HG03196 (cell line): Measurements from ENCODE around the gene CUBN.
"Not testable (repeated sequence)": the region's sequence is repeated elsewhere in the genome, so short reads cannot be mapped to it uniquely, and the experiment has no call there.

ENCODE experiments used
- ATAC-seq: cut with Tn5 transposase; IDR thresholded peaks from one replicate; pipeline ENCODE4 v1.9.1; 2021; ENCODE audit not compliant: unreplicated experiment

CUBN gene

DNA sequence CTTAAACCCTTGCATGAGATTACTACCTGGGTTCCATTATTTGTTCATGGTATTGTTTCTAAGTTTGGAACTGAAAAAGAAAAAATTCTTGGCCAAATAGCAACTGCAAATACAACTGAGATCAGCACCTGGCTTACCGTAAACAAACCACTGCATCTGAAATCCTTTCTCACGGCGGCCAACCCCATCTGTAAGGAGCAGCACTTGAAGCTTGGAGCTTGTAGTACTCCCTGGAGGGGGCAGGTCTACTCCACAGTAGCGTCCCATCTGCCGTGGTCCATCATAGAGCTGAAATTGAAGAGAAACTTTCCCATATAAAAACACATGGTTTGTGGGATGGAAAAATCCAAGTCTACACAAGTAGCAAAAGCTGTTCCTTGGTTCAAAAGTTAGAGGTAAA lies 109.9 kb downstream of the CUBN start:
- no peak for ATAC-seq

DNA sequence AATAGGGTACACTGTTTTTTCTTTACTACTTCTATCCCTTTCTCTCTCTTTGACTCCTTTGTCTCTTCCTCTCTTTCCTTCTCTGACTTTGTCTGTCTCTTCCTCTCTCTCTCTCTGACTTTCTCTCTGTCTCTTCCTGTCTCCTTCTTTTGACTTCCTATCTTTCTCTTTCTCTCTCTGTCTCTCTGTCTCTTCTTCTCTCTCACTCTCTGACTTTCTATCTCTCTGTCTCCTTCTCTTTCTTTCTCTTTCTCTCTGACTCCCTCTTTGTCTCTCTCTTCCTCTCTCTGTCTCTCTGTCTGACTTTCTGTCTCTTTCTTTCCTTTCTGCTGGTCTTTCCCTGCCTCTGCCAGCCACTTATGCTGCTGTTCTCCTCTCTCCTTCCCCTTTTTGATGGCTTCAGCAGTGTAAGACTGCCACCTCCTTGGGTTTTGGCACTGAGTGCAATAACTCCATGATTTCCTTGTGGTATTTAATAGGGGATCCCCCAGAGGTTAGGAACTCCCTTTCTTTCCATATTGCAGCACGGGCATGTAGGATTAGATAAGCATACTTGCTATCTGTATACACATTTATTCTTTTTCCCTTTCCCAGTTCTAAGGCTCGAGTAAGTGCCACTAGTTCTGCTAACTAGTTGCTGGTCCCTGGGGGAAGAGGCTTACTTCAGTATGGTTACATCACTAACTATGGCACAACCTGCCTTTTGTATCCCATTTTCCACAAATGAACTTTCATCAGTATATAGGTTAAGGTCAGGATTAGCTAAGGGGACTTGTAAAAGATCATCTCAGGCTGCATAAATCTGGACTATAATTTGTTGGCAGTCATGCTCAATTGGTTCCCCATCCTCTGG lies 116.3 kb downstream of the CUBN start:
- not testable (repeated sequence) for ATAC-seq

DNA sequence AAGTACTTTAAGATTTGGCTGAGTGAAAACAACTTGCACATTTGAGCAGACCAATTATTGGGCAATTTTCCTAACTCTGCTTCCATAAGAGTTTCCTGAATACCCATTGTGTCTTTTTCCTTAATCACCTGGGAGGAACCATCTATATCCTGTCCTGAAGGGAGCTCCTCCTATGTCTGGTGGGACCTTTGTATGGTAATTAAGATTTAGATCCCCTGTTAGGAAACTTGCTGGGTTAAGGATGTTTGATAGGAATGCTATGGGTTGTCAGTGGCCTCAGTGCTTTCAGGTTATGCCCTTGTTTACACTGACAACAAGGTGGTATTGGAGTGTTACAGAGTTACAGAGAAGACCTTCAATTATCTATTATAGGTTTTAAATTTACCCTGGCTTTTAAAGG lies 116.9 kb downstream of the CUBN start:
- not testable (repeated sequence) for ATAC-seq

DNA sequence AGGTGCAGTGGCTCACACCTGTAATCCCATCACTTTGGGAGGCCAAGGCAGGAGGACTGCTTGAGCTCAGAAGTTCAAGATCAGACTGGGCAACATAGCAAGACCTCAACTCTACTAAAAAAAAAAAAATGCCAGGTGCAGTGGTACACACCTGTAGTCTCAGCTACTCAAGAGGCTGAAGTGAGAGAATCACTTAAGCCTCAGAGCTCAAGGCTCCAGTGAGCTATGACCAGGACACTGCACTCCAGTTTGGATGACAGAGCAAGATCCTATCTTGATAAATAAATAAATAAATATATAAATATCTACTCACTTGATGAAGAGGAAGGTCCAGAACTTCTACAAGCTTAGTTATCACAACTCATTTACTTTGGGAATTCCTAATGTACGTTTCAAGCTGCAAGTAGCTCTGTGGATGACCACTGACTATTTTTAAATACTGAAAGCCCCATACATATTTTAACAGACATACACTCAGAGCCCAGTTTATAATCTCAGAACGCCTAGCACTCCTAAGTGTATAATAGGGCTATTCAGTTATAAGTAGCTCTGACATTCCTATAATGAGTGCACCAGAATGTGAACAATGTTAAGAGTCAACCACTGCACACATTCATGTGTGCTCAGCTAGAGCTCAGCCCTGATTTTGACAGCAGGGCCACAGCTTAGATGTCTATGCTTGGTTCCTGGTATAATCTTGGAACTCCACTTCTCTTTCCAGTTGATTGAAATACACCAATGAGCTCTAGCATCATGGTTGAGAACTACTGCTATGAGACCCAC lies 119.1 kb downstream of the CUBN start:
- ATAC-seq: no peak

DNA sequence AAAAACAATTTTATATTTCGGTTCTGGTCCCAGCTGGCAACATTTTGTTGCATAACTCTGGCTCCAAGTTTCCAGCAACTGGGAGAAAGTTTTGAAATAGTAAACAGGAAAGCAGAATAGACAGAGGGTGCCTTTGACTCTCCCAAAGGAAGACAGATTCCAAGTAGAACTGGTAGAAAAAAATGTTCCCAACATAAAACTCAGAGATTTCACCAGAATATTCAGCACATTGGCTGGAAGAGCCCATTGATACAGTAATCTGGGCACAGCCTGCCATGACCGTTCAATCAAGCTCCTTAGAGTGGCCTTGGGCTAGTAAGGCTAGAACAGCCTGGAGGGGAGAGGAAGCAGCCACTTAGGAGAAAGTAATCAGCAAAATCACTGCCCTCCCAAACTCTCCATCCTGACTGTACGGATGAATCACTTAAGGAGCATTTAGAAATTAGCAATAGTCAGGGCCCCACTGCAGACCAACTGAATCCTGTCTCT lies 120.4 kb downstream of the CUBN start:
- ATAC-seq: no peak

DNA sequence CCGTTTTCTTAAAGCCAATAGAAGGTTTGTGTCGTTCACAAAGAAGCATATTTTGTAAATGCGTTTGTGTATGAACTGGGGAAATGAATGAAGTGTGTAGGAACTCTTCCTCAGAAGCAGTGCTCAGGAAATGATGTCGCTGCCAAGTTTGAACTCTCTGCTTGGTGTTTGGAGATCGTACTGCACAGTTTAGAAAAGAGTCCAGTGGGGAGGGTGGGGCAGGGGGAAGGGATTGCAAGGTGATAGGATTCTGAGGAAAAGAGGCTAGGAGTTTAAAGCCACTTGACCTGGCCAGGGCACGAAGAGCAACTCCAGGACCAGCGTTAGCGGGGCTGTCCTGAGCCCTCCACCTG lies 122.2 kb downstream of the CUBN start:
- no peak for ATAC-seq

DNA sequence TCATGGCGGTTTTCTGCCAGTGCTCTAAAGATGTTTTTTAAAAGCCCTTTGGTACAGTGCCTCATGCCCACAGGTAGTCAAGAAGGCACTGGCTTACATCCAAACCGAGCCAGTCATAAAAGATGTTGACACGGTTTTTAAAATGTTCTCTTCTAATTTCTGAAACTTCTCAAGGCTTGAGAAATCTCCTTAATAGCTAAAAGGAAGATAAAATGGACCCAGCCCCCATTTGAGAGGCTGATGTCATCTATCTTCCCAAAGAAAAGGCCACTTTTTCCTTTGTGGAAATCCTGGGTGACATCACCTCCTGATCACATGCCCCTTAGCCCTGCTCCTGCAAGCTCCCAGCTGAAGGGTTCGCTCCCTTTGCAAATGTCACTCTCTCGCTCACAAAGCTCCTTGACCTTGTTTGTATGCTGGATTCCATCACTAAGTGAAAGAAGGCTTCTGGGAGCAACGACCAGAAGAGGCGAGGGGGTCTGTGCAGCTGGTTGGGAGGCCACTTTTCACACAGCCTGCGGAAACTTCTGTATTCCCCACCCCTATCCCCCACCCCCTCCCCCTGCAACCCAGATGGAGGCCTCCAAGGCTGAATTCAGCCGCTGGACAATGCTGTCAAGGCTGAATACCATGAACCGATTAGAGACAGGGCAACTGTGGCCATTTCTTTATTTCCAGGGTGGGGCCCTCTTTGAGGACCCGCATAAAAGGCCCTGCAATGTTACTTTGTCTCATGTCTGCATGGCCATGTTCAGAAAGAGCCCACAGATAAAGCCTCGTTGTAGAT lies 122.8 kb downstream of the CUBN start:
- ATAC-seq: no peak

DNA sequence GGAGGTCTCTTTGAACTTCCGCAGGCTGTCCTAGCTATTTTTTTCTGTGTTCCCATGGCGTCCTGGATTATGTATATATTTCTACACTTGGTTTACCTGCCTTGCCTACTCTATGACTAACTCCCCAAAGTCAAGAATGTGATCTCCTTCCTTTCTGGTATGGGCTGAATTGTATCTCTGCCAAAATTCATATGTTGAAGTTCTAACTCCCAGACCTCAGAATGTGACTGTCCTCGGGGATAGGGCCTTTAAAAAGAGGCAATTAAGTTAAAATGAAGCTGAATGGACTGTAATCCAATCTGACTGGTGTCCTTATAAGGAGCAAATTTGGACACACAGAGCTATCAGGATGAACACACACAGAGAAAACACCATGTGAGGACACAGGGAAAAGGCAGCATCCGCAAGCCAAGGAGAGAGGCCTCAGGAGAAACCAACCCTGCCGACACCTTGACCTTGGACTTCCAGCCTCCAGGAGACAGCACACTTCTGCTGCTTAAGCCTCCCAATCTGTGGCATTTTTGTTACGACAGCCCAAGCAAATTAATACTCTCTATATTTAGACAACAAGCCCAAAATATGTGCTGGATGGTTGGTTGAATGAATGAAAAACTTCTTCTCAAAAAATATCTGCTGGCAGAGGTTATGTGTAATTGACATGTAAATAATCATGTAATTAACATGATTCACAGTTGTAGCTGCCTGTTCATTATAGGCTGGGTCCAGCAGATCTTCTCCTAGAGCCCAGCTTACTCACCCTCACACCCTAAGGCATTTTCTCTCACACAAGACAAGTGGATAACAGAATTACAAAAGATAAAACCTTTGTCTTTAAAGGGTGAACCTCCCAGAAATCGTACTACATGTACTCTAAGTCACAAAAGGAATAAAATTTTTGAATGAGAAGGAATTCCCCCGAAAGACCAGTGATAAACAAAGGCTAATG lies 123.7 kb downstream of the CUBN start:
- ATAC-seq: no peak

DNA sequence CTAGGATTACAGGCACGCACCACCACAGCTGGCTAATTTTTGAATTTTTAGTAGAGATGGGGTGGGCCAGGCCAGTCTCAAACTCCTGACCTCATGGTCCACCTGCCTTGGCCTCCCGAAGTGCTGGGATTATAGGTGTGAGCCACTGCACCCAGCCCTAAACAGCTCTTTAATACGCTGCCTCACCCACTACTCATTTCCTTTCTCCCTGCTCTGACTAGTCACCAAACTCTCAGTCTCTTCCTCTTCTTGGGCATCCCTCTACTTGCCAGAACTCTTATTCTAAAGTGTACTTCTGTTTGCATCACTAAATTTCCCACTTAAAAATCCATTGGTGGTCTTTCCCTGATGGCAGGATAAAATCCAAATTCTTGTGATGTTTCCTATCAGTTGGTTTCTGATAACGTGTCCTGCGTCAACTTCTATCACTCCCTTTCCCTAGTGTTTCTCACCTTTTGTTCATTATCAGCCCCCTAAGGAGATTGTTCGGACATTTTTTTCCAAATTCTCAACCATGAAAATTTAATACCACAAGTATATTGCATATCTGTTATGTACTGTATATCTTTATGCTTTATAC lies 124.7 kb downstream of the CUBN start:
- ATAC-seq: no peak

DNA sequence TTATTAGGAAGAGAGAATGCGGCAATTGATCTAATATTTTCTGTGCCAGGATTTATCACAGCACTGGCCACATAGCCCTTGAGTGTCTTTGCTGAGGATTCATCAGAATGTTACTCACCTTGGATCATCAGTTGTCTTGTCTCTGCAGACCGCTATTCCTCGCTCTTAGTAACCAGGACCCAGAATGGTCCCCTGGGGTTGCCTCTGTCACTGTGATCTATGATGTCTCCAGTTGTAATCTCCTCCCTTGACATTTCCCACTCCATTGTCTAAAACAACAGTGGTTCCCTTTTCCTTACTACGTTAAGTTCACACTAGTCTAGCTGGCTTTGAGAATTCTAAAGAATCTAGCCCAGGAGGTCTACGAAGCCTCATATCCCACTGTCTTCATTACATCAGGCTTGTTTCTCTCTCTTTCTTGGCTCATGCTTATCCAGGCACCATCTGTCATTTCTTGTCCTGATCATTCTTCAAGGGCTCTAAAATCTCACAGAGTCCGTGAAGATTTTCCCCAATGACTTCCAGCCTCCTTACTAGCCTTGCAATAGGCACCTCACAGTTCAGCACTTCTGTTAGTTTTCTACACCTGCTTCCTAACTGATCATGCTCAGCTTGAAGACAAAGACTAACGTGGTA lies 125.8 kb downstream of the CUBN start:
- no peak for ATAC-seq

DNA sequence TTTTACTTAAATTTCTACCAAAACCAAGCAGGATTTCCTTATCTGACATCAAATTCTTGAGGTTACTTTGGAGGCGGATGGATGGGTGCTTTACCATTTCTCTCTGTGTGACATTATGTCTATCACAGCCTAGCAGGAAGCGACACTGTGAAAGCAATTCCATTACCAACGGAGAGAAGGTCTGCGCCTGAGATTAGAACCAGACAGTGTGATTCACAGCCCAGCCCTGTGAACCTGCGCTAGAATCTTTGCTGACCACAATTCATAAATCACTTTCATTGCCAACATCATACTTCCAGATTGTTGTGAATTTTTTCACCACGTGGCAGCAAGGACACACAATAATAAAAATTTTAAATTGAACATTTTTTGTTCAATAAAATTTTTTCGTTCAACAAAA lies 126.5 kb downstream of the CUBN start:
- no peak for ATAC-seq

DNA sequence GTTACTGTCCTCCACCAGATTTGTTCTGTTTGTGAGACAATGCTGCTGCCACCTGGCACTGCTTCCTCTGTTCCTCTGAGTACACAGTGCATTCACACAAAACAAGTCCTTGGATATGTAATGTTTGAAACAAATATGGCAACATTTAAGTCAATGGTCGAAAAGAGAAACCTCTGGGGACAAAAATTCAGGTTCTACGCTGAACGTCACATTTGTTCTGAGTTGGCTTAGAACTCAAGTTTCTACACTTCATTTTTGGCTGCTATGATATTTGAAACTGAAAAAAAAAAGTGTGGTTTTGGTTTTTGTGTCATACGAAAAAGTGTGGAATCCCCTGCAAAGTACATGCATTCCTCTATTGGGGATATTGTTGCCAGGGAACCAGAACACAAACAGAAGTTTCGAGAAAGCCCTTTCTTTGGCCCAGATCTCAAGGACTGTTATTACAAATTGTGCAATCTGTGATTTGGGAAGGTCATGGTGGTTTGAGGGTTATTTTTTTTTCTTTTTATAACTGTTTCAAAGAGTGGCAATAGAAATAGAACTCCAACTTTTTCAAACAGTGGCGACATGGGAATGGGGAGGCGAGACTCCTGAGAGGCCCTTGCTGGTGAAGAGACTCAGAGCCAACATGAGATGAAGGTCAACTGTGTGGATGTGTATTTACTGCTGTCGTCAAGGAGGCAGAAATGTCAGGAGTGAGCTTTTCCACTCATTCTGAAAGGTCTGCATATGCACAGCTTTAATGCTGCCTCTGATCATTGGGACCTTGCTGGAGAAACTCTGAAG lies 127.5 kb downstream of the CUBN start:
- ATAC-seq: peak; percentile 64

DNA sequence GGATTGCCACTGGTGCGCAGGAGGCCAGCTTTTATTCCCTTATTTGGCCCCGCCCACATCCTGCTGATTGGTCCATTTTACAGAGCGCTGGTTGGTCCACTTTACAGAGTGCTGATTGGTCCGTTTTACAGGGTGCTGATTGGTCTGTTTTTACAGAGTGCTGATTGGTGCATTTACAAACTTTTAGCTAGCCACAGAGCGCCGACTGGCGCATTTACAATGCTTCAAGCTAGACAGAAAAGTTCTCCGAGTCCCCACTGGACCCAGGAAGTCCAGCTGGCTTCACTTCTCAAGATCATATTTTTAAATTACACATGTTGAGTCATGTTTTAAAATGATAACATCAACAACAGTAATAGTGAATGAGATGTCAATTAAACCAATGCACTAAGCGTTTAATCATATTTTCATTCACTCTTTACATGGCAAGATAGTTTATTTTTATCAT lies 128.3 kb downstream of the CUBN start:
- no peak for ATAC-seq

DNA sequence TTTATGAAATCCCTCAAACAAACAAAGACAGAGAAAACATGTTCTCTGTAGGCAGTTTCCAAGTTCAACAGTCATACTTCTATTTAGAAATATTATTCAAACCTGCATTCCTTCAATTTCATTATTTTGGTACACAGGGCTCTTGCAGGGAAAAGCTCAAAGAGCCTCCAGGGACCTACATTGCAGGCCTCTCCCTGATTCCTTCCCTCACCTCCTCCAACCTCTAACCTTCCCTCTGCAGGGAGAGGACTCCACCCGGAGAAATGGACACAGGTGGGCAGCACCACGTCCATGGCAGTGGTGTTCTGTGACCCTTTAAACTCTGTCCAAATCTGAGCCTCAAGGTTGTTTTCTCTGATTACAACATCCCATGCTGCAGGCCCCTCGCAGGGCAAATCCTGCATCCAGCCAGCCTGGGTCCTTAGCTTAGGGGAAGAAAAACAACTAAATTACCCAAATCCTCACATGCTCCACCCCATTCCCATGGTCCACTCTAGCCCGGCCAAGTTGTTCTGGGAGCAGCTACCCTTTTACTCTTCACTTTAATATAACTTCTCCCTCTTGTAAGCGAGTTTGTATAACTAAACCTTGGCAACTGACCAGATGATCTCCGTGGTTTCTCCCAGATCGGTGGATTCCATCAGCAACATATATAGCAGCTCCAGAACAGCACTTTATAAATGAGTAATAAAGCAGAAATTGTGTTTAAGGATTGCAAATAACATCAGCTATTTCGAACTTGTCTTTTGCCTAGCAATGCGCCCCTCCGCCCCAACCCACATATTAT lies 129.8 kb downstream of the CUBN start:
- no peak for ATAC-seq

DNA sequence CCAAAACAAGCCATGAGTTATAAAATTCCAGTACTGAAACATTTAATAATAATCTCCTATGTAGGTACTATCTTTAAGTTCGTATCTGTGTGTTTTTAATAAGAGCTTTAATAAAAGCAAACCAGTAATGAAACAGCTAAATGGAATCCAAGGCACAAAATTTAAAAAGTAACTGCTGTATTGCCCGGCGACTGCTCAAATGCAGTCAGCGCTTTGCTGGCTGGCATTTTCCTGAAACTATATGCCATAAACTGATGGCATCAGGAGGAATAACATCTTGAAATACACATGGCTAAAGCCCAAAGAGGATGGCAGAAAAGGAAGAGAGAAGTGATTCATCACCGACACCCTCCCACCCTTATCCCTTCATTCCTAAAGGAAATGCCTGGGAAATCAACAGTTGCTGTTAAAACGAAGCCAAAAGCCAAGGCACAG lies 133.1 kb downstream of the CUBN start:
- ATAC-seq: no peak

DNA sequence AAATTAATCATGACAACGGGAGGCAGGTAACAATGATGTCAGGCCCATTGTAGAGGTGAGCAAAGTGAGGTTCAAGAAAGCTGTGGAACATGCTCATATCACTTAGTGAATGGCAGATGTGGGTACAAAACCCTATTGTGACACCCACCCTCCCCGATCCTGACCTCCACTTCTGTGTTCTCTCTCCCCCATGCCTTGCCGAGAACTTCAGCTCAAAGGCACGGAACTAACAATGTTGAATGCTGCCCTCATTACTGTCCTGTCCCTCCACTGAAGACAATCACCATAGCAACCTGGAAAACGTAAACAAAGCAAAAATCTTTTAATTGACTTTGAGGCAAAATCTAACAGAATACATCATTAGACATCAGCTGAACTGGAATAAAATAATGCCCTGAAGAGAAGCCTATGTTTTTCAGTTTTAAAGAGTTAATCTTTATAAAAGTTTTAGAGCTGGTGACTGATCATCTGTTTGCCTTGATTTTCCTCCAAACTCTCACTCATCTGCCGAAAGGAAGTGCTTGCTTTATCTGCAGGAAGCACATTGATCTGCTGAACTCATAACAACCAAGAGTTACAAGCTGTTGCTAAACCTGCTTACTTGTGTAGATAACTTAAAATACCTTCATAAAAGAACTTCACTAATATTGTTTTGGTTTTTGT lies 133.6 kb downstream of the CUBN start:
- no peak for ATAC-seq

DNA sequence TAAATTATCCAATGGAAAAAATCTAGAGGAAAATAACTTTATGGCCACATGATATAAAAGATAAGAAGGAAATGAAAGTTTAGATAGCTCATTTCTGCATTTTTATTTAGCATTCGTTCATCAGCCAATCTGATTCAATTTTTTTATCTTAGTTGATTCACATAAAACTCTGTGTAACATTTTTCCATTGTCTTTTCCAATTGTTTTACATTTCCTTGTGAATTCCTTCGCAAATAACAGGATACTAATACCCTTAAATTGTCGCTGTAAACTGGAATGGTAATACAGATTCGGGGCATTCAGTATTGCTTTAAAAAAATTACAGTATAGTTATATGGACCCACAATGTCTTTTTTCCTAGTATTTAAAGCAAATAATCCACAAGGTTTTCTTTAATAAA lies 136.4 kb downstream of the CUBN start:
- no peak for ATAC-seq
